HG03039 (cell line): ENCODE measurements around the gene GPR143.
"Not testable (repeated sequence)": the region's sequence is repeated elsewhere in the genome, so short reads cannot be mapped to it uniquely, and the experiment has no call there.

Source experiments
- ATAC-seq: cut with Tn5 transposase; IDR thresholded peaks from one replicate; pipeline ENCODE4 v1.9.1; 2021; ENCODE audit warnings: mild to moderate bottlenecking, moderate library complexity; ENCODE audit not compliant: unreplicated experiment

The GPR143 gene

GRCh38 chrX:9770319-9770718 lies 4.7 kb upstream of the GPR143 start:
- ATAC-seq, result no peak

GRCh38 chrX:9768321-9768839 lies 2.7 kb upstream of the GPR143 start:
- not testable (repeated sequence) for ATAC-seq

GRCh38 chrX:9767375-9767774 lies 1.7 kb upstream of the GPR143 start:
- no peak for ATAC-seq

- ATAC-seq, result no peak
Measured at GRCh38 chrX:9765072-9765736, 443 bp downstream of the GPR143 start.

GRCh38 chrX:9759337-9759736 lies 6.3 kb downstream of the GPR143 start:
- ATAC-seq, result no peak

- no peak for ATAC-seq
Measured at GRCh38 chrX:9758021-9758638, 7.5 kb downstream of the GPR143 start.

- no peak for ATAC-seq
Measured at GRCh38 chrX:9757366-9757765, 8.3 kb downstream of the GPR143 start.

- no peak for ATAC-seq
Measured at GRCh38 chrX:9749146-9749692, 16.4 kb downstream of the GPR143 start.

GRCh38 chrX:9747644-9748043 lies 18.0 kb downstream of the GPR143 start:
- no peak for ATAC-seq

GRCh38 chrX:9746148-9746888 lies 19.3 kb downstream of the GPR143 start:
- ATAC-seq, result no peak

GRCh38 chrX:9745417-9746115 lies 20.1 kb downstream of the GPR143 start:
- no peak for ATAC-seq

GRCh38 chrX:9739130-9739529 lies 26.5 kb downstream of the GPR143 start:
- no peak for ATAC-seq

GRCh38 chrX:9738151-9738550 lies 27.5 kb downstream of the GPR143 start:
- no peak for ATAC-seq

- no peak for ATAC-seq
Measured at GRCh38 chrX:9737363-9737762, 28.3 kb downstream of the GPR143 start.

- ATAC-seq, result no peak
Measured at GRCh38 chrX:9730752-9731151, 34.9 kb downstream of the GPR143 start.

- no peak for ATAC-seq
Measured at GRCh38 chrX:9730078-9730477, 35.6 kb downstream of the GPR143 start.

GRCh38 chrX:9729171-9729885 lies 36.3 kb downstream of the GPR143 start:
- no peak for ATAC-seq

- ATAC-seq, result no peak
Measured at GRCh38 chrX:9728261-9728660, 37.4 kb downstream of the GPR143 start.

- ATAC-seq, result no peak
Measured at GRCh38 chrX:9724711-9725110, 40.9 kb downstream of the GPR143 start.

- ATAC-seq, result no peak
Measured at GRCh38 chrX:9717376-9717775, 48.3 kb downstream of the GPR143 start.
